GM18867 (cell line): ENCODE results near the gene SCN8A.

Source experiments
- ATAC-seq: cut with Tn5 transposase; IDR thresholded peaks from one replicate; pipeline ENCODE4 v1.9.1; 2021; ENCODE audit warnings: mild to moderate bottlenecking, moderate library complexity; ENCODE audit not compliant: unreplicated experiment

The SCN8A gene

DNA sequence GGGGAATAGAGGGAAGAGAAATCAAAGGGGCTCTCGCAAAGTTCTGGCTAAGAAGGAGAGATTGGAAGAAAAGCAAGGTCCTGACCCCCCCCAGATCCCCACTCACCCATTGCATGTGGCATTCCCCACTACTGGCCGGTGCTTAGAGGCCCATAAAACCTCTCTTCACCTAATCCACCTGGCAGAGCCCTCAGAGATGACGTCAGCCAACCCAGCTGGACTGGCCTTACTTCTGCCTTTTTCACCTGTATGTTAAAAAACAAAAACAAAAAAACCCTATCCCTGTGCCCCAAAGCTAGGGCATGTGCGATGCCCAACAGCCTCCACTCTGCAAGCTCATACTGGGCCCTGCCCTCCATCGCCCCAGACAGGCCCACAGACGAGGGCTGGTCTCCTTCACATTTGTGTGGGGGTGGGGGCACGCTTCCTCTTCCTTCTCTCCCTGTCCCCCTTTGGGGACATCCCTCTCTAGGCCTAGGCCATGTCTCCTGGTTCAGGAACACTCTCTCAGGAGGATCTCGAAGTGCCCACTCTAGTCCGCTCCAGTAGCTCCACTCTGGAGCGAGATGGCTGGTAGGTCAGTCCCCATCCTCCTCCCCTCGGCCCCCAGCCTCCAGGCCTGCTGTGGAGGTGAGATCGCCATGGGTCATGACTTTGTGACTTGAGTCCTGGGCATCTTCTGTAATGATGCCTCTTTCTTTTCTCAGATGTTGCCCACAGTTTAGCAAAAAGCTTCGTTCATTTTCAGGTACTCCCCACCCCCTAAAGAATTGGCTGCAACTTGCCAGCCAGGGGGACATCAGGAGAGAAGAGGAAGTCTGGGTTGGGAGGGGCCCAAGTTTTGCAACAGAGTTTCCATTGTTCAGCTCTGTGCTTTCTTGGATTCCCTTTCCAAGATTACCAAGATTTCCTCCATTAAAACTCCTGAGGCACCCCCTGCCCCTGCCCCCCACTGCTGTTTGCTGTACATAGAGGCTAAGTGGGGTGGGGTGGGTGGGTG lies 220.5 kb downstream of the SCN8A start:
- ATAC-seq, result no peak

DNA sequence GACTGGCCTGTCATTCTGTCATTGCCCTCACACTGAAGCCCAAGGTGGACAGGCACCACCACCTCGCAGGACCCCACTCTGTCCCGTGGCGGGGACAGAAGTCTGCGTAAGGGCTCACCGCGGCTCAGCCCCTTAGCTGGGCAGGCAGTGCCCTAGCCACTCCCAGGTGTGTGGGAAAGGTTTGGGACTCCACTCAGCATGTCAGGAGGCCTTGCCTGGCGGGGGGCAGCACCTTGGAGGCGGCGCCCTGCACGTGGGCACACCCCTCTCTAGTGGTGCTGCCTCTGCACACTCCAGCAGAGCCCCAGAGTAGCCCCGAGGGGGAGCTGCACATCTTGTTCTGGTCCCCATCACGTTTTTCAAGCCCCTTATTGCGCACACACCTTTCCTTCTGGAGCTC lies 221.8 kb downstream of the SCN8A start:
- ATAC-seq, result no peak

DNA sequence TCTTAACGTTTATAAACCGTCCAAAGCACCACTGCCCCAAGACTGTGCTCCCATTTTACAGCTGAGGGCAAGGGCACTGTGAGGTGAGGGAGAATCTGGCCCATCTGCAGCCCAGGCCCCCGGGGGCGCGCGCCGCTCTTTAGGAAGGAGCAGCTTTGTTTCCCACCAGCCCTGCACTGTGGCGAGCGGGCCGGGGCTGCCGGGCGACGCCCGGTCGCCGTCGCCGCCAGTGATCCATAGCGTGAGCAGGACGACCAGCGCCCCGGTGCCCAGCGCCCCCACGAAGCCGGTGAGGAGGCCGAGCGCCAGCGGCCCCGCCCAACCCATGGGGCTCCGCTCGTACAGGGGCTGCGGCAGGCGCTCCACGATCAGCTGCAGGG lies 222.9 kb downstream of the SCN8A start:
- ATAC-seq, result no peak

DNA sequence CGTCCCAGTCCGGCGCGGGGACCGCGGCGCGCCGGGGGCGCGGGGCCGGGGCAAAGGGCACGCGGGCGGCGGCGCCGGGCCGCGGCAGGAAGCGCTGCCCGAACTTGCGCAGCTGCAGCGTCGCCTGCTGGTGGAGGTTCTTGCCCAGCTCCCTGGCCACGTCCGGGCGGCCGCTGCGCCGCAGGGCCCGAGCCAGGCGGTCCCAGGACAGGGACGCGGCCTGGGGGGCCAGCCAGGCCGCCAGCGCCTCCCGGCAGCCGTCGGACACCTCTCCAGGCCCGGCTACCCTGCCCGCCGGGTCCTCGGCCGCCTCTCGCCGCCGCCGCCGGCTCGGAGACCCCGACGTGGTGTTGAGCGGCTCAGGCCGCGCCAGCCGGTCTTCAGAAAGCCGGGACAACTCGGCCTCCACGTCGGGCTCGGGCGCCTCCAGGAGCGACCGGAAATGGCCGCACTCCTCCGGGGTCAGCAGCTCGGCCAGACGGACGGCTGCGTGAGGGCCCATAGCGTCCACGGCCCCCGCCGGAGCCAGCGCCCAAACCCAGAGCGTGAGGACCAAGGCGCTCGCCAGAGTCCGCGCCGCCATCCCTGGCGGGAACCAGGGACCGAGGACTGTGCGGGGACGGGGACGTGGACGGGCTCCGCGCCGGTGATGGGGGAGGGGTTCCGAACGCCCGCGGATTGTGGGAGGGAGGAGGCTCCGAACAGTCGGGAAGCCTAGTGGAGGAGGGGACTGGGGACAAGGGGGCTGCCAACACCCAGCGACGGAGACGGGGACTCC lies 223.5 kb downstream of the SCN8A start:
- no peak for ATAC-seq

DNA sequence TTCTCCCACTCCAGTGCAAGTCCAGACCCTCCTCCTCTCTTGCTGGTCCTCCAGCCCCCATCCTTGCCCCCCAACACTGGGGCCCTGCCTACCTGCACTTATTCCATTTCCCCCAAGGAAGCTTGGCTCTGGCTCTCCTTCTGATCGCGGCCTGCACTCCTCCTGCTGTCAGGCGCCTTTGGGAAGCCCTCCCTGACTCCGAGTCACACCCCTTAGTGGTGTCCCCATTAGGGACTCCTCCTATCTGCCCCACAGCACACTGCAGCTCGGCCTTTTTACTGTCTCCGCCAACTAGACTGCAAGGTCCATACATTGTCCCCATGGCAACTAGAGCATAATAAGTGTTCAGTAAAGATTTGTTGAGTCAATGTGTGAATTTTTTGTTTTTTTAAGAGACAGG lies 224.5 kb downstream of the SCN8A start:
- no peak for ATAC-seq

DNA sequence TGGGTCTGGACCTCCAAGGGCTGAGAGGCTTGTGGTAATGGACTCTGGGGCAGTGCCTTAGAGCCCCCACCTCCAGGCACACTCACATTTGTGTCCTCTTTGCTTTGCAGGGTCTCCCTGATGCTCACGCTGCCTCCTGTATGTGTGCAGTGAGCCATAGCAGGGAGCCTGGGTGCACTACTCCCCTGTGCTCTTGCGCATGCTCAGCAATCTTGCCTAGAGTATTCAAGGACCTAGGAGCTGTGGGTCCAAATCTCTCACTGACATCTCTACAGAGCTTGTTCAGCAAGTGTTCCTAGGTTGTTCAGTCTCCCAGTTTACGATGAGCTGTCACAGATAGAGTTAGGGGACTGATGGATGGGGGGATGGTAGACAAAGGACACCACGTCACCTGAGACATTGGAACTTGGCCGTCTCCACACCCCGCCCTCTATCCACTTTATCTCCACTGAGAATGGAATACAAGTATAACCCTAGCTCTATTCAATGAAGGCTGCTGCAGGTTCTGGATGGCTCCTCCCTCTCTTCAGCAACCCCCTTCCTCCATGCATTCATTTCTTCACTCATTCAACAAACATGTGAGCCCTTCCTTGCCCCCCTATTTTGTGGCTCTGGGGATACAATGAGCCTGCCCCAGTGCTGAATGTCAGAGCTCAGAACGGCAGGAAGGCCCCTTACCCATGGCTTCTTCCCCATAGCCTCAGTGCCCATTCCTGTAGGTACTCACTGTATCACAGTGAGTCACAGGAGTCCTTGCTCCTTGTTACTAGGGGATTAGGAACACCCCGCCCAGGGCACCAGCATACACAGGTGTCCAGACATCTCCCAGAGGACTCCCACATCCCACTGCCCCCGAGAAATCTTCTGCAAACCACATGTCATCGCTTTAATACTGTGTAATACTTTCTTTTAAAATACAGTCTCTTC lies 226.3 kb downstream of the SCN8A start:
- ATAC-seq, result no peak

DNA sequence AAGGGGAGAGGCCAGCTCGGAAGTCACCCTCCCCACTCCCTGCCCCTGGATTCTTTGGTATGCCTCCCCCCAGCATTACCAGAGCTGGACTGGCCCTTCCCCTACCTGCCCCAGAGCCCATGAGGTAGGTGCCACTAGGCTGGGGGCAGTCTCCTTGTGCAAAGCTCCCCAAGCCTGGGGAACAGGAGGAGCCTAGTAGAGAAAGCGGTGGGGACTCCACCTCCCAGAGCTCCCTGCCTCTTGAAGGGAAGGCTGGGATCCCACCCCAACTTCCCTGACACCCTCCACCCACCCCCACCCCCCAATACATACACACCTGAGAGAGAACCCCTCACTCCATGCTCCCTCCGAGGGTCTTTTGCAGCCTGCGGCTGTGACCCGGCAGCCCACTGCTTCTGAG lies 227.1 kb downstream of the SCN8A start:
- no peak for ATAC-seq

DNA sequence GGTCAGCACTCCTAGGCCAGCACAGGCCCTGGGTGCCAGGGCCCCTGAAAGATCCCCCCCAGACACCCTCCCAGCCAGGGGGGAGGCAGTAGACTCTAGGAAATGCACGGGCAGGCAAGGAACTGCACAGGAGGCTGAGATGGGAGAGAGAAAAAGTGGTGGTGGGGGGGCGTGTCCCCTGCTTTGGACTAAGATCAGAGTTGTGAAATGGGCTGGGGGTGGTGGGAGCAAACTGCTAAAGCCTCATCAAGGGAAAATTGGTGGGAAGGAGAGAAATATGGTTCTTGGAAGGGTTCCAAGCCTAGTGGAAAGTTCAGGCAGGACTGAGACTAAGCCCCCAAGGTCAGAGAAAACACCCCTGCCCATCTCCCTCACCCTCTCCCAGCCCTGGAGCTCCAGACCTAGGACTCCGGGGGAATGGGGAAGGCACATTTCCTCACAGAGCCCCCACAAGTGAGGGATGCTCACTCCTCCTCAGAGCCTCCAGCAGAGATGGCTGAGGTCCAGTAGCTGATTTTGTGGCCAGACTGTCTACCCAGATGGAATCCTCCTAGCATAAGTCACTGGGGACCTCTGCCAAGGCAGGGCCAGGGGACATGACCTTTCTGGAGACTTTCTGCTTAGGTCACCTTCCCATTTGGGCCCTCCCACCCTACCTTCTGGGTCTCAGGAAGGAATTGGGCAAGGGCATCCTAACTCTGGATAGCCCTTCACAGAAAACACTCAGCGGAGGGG lies 227.7 kb downstream of the SCN8A start:
- ATAC-seq, result no peak

DNA sequence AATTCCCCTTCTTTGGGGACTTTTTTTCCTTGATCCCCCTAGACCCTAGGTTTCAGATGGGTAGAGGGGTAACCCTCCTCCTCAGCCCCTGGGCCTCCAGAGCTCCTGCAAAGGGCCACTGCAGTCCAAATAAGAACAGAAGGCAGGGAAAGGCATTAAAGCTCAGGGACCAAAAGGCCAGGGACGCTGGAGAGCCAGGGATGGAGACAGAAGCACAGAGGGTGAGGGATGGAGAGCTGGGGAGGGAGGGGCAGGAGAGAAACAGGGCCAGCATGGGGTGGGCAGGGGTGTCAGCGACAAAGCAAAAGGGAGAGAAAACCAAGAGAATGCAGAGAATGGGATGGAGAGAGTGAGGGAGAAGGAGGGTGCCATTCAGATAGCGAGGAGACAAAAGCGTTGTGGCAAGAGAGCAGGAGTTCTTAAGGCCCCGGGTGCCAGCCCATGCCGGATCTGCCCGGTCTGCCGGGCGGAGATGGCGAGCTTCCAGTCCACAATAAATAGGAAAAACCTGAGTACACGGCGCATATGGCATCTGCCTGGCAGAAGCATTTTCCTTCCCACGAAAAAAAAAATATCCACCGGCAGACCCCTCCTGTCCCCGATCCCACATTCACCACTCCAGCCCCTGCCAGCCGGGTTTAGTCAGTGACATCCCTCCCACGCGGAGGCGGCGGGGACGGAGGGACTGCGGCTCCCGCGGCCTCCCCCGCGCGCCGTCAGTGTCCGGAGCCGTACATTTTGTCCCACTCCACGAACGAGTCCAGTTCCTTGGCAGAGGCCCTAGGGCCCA lies 228.9 kb downstream of the SCN8A start:
- no peak for ATAC-seq

DNA sequence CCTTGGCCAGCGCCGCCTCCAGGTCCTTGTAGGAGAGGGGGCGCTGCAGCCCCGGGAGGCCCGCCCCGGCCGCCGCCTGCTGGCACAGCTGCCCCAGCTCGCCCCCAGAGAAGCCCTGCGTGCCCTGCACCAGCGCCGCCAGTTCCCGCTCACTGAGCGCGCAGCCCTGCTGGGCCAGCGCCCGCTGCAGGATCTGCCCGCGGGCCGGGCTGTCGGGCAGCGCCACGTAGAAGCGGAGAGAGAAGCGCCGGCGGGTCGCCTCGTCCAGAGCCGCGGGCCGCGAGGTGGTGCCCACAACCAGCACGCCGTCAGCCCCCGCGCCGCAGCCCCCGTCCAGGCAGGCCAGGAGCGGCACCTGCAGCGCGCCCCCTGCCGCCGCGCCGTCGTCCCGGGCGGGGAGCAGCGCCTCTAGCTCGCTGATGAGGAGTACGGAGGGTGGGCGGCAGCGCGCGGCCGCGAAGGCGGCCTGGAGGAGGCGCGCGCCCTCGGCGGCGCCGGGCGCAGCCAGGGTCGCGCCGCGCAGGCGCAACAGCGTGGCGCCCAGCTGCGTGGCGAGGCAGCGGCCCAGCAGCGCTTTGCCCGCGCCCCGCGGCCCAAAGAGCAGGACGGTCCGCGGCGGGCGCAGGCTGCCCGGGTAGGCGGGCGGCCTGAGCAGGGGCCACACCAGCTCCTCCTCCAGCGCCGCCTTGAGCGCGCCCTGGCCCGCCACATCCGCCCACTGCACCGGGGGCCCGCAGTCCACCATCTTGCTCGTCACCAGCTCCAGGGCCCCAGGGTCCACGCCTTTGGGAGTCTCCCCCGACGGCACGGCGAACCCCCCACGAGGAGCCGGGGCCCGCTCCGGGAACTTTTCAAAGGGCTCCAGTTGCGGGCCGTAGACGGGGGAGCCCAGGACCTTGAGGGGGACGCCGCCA lies 229.8 kb downstream of the SCN8A start:
- no peak for ATAC-seq

DNA sequence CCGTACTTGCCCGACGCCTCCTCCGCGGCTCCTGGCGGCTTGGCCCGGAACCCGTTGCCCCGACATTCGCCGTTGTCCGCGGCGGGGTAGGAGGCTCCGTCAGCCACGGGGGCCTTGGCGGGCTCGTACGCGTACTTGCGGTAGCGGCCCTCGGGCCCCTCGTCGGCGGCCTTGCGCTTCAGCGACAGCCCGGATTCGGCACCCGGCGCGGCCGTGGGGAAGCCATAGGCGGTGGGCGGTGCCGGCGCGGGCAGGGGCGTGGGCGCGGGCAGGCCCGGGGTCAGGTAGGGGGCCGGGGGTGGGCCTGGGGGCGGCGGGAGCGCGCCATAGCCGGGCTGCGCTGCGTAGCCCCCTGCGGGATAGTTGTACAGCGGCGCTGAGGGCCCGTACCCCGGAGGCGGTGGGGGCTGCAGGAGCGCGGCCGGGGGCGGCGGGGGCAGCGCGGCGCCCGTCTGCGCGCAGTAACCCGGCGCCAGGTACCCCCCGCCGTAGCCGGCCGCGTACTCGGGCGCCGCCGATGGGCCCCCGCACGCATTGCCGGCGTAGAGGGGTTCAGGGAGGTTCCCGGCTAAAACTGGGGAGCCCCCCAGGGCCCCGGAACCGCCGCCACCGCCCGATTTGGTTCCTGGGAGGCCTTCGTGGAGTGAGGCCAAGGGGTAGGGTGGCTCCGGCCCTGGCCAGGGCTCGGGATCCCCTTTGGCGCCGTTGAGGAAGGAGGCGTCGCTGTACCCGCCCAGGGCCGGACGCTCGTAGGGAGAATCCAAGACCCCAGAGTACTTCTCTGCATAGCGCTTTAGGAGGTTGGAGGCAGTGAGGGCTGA lies 230.6 kb downstream of the SCN8A start:
- no peak for ATAC-seq

DNA sequence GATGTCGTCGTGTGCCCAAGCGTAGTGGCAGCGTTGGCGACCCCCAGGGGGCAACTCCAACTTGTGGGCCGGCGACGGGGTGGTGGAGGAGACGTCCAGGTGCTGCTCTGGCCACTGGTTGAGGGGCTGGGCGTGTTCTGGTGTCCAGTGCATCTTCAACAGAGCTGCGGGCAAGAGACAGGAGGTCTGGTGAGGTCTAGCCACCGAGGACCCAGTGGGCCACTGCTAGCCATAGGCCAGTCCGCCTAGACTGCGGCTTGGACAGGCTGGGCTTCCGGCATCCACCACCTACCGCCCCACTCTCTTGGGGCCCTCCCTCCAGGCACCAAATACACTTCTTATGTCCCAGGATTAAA lies 231.2 kb downstream of the SCN8A start:
- ATAC-seq, result no peak

DNA sequence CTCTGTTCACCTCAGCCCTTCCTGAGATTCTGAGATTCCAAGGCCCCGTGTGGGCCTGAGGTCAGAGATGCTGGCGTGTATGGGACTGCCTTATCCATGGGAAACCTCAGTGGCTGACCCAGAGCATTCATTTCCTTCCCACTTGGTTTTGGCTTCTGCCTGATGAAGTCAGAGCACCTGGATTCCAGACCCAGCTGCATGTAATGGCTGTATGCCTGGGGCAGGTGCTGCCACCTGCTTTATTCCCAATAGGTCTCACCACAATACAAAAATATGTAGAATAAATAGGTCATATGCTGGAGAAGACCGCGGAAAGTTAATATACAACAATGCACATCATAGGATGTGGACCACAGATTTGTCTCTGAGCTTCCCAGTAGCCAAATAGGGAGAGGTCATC lies 231.9 kb downstream of the SCN8A start:
- ATAC-seq, result no peak

DNA sequence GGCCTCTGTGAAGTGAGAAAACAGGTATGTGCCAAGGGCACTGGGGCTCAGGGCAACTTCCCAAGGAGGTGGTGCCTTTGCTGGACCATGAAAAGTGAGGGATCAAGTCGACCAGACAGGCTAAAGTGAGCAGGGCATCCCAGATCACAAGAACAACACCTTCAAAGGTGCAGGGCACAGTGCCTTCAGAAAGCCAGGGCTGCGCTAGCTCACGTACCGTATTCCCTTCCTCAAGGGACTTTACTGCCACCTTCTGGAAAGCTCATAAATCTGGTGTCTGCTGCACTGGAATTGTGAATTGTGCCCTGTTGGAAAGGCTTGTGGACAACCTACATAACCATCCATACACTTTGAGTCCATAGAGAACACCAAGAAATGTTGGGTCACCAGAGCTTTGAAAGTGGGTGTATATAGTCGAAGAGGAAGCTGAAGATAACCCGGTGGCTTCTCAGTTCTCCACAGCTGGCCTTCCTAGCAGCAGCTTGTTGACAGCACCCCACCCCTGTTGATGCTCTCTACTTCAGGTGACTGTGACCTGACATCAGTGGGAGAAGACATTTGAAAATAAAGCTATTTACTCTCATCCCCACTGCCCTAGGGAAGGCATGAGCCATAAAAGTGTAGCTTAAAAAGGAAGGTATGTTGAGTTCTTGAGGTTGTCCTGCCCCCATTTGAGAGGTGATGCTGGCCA lies 233.0 kb downstream of the SCN8A start:
- ATAC-seq, result no peak

DNA sequence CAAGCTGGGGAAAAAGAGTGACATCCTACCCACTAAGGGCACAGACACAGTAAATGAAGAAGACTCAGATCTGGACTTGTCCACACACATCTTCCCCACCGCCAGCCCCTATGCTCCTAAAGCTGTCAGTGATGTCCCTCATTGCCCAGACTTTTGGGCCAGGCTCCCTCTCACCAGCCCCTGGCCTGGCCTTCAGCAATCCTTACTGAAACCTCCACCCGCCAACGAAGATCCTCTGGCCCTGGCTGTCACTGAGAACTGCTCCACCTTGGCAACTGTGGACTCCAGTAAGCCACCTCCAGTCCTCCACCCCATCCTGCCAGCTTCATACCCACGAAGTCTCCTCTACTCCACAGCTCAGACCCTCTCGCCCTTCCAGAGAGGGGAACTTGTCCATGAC lies 234.2 kb downstream of the SCN8A start:
- no peak for ATAC-seq

DNA sequence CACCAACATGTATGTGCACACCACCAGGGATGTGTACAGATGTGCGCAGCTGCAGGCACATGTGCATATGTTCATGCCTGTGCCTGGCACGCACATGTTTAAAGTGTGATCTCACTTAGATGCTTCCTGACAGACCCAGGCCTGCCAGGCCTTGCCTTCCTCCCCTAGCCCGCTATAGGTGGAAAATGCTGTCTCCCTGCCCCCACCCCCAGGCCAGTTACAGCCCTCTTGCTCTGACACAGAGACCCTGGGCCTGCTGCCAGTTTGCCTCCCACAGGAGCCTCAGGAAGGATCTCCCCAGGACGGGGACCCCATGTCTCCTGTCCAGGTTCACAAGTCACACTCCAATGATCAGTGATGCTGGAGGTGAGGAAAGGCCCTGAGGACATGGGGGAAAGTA lies 235.8 kb downstream of the SCN8A start:
- no peak for ATAC-seq
